Stimulated activated CD4-positive, alpha-beta T cell treated with anti-CD3 and anti-CD28 coated beads, Interleukin-15, amount 100 ng/mL, for 24 hours (primary cell): ENCODE data around the gene TPM2.

Experiments
- DNase-seq: peaks from one replicate; pipeline ENCODE4 v3.0.0-alpha.2; 2020

The TPM2 gene

GRCh38 chr9:35691757-35692301, 2.1 kb upstream of the TPM2 start:
- DNase-seq = no peak

- no peak for DNase-seq
These were observed 1.6 kb upstream of the TPM2 start for GRCh38 chr9:35691334-35691650.

DNA sequence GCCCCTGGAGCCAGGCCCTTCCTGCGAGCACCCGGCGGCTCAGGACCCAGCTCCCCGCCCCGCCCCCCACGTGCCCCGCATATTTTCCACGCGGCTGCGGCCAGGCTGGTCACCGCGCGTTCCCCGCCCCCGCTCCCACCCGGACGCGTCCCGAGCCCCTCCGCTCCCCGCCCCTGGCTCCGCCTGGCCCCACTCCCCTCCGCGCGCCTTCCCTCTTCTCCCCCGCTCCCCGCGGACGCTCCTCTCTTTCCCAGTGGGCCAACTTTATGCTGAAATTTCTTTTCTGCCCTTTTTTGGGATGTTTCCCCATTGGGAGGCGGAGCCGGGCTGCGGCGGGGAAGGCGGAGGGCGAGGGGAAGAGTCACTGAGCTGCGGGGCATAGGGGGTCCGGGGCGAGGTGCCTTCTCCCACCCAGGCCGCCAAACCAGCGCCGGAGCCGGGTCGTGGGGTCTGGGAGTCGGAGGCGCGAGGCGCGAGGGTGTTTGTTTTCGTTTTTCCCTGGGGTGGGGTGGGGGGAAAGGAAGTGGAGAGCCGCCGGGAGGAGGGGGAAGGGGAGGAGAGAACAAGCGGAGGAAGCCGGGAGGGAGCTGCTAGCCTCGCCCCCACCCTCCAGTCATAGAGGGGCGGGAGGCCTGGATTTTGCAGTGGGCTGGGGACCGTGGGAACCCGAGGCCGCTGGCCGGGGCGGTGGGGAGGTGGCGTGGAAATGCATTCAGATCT, 1.0 kb upstream of the TPM2 start:
- peak; percentile 66 for DNase-seq

DNA sequence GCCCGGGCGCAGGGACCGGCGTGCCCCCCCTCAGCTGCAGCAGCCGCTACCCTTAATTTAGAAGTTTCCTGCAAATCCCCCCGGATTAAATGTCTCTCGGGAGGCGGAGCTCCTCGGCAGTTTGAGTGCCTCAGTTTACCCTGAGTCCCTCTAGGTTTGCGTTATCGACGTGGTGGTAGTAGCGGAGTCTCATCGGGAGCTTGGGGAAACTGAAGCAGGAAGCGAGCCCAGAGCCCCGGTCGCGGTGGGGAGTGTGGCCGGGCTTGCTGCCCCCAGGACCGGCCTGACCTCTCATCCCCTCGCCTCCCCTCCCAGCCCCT, 529 bp upstream of the TPM2 start:
- no peak for DNase-seq

DNA sequence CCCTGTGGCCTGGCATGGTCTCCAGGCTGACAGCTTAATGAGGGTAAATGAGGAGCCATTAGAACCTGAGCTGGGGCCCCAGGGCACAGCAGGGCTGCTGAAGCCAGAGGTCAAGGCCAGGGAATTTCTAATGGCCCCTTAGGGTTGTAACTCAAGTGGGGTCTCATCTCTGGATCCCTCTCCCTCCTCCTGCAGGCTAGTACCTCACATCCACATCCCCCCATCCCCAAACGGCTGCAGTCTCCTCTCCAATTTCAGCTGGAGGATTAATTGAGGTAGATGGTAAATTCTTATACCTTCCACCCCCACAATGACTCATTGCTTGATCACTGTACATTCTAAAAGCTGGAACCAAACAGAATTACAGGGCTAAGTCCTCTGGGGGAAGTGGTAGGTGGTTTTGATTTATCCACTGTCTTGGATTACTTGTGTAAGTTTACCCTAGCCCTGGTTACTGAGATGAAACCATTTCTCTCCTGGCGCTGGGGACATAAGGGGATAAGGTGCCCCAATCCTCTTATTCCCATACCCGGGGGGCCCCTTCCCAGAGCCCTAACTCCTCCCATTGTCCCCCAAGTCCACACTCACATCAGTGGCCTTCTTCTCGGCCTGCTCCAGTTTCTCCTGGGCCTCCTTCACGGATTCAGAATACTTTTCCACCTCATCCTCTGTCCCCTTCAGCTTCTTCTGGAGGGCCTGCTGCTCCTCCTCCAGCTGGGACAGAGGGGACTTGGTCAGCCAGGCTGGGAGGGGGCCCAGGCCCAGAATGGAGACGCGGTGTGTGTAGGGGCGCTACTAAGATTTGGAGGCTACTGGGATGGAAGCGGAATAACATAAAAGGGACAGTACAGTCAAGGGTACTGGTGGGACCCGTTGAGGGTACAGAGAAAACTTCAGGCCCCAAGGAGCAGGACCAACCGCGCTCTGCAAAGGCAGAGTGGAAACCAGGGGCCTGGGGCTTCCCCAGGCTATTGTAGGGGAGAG, 875 bp downstream of the TPM2 start:
- no peak for DNase-seq

- no peak for DNase-seq
These were observed 1.7 kb downstream of the TPM2 start for GRCh38 chr9:35687972-35688557.

- DNase-seq = no peak
These were observed 2.4 kb downstream of the TPM2 start for GRCh38 chr9:35687306-35687705.

GRCh38 chr9:35686222-35687203, 3.2 kb downstream of the TPM2 start:
- DNase-seq = no peak

DNA sequence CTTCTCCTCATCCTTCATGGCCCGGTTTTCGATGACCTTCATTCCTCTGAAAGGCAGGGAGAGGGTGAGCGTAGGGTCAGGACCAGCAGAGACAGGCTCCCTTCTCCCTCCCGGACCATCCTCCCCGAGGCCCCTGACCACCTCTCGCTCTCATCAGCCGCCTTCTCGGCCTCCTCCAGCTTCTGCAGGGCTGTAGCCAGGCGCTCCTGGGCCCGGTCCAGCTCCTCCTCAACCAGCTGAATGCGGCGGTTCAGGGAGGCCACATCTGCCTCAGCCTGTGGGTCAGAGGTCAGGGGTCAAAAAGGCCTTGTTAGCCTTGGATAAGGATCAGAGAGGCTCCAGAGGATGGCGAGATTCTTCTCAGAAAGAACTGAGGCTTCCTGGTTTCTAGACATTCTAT, 4.2 kb downstream of the TPM2 start:
- no peak for DNase-seq

DNA sequence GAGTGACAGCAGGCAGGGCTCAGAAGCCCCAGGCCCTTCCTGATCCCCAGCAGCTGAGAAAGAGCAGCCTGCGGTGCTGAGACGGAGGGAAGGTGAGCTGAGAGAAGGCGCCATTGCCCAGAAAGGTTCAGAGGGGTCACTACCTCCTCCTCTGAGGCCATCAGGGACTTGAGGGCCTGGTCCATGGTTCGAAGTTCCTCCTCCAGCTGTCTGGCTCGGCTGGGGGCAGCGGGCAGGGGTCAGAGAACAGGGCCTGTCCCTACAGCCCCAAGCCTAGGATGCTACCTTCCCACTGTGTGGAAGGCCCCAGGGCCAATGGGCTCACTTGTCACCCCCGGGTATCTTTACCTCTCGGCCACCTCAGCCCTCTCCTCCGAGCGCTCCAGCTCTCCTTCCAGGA, 4.8 kb downstream of the TPM2 start:
- DNase-seq = no peak

GRCh38 chr9:35683323-35683722, 6.4 kb downstream of the TPM2 start:
- no peak for DNase-seq

DNA sequence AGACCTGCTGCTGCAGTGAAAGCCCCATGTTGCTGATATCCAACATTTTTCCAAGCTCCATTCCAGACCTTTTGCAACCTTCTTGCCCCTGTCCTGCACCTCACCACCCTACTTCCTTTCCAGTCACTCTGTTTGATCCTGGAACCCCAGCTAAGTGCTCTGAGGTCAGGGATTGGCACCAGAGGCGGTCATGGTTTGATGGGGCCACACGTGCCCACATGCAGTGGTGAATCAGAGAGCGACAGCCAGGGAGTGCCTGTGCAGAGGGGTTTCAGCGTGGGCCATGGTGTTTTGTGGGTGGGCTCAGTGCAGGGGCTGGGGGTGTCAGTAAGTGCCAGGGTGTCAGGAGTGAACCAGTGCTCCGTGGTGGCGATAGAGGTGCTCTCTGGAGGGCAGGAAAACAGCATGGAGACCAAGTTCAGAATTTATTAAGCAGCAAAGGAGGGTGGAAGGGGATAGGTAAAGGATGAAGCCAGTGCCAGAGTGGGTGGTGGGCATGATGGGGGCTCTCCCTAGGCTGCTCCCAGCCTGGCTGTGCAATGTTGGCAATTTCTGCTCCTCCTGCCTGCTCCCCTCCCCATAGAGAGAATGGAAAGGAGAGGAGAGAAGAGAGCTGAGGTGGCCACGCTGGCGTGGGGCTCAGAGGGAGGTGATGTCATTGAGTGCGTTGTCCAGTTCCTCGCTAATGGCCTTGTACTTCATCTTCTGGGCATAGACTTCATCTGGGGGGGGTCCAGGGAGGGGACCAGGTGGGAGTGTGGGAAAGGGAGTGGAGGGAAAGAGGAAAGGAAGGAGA, 7.0 kb downstream of the TPM2 start:
- no peak for DNase-seq

GRCh38 chr9:35682051-35682450, 7.7 kb downstream of the TPM2 start:
- DNase-seq = no peak

GRCh38 chr9:35681341-35682002, 8.3 kb downstream of the TPM2 start:
- no peak for DNase-seq

- no peak for DNase-seq
These were observed 9.2 kb downstream of the TPM2 start for GRCh38 chr9:35680331-35681105.

DNA sequence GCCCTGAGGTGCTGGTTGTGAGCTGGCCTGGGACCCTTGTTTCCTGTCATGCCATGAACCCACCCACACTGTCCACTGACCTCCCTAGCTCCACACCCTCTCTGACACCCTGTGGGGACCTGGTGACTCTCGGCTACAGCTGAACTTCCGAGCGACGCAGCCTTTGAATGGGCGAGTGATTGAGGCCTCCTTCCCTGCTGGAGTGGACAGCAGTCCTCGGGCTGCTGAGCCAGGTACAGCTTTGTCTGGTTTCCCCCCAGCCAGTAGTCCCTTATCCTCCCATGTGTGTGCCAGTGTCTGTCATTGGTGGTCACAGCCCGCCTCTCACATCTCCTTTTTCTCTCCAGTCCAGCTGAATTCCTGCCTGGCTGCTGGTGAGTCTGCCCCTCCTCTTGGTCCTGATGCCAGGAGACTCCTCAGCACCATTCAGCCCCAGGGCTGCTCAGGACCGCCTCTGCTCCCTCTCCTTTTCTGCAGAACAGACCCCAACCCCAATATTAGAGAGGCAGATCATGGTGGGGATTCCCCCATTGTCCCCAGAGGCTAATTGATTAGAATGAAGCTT, 9.9 kb downstream of the TPM2 start:
- DNase-seq = no peak

DNA sequence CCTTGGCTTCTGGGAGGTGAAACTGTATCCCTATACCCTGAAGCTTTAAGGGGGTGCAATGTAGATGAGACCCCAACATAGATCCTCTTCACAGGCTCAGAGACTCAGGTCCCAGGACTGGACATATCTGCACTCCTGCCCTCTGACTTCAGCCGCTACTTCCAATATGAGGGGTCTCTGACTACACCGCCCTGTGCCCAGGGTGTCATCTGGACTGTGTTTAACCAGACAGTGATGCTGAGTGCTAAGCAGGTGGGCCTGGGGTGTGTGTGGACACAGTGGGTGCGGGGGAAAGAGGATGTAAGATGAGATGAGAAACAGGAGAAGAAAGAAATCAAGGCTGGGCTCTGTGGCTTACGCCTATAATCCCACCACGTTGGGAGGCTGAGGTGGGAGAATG, 10.6 kb downstream of the TPM2 start:
- DNase-seq = no peak

DNA sequence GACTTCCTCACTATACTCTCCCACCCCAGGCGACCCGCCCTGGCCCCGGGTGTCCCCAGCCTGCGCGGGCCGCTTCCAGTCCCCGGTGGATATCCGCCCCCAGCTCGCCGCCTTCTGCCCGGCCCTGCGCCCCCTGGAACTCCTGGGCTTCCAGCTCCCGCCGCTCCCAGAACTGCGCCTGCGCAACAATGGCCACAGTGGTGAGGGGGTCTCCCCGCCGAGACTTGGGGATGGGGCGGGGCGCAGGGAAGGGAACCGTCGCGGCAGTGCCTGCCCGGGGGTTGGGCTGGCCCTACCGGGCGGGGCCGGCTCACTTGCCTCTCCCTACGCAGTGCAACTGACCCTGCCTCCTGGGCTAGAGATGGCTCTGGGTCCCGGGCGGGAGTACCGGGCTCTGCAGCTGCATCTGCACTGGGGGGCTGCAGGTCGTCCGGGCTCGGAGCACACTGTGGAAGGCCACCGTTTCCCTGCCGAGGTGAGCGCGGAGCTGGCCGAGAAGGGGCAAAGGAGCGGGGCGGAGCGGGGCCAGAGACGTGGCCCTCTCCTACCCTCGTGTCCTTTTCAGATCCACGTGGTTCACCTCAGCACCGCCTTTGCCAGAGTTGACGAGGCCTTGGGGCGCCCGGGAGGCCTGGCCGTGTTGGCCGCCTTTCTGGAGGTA, 13.9 kb downstream of the TPM2 start:
- DNase-seq = peak; percentile 61

DNA sequence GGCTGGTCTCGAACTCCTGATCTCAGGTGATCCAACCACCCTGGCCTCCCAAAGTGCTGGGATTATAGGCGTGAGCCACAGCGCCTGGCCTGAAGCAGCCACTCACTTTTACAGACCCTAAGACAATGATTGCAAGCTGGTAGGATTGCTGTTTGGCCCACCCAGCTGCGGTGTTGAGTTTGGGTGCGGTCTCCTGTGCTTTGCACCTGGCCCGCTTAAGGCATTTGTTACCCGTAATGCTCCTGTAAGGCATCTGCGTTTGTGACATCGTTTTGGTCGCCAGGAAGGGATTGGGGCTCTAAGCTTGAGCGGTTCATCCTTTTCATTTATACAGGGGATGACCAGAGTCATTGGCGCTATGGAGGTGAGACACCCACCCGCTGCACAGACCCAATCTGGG, 14.5 kb downstream of the TPM2 start:
- no peak for DNase-seq

GRCh38 chr9:35674025-35674361, 15.7 kb downstream of the TPM2 start:
- DNase-seq = no peak
